ENCODE measurements around the gene TRIM66.
"Not testable (repeated sequence)": the region's sequence is repeated elsewhere in the genome, so short reads cannot be mapped to it uniquely, and the experiment has no call there.

The TRIM66 gene

GRCh38 chr11:8689726-8690255, 7.3 kb upstream of the TRIM66 start:
- DNase-seq: peak; percentile 58

- DNase-seq: peak; percentile 95
Observed at GRCh38 chr11:8688414-8689362, 6.2 kb upstream of the TRIM66 start.

- no peak for DNase-seq
Observed at GRCh38 chr11:8686325-8686724, 3.9 kb upstream of the TRIM66 start.

- DNase-seq: no peak
Observed at GRCh38 chr11:8685820-8686219, 3.4 kb upstream of the TRIM66 start.

- DNase-seq: no peak
Observed at GRCh38 chr11:8685306-8685705, 2.8 kb upstream of the TRIM66 start.

- no peak for DNase-seq
Observed at GRCh38 chr11:8684600-8685290, 2.3 kb upstream of the TRIM66 start.

- DNase-seq: no peak
Observed at GRCh38 chr11:8683115-8683807, 796 bp upstream of the TRIM66 start.

GRCh38 chr11:8681837-8682302, 595 bp downstream of the TRIM66 start:
- DNase-seq: no peak

GRCh38 chr11:8679006-8679405, 3.5 kb downstream of the TRIM66 start:
- DNase-seq: no peak

GRCh38 chr11:8676458-8676857, 6.0 kb downstream of the TRIM66 start:
- DNase-seq: no peak

GRCh38 chr11:8674859-8675258, 7.6 kb downstream of the TRIM66 start:
- no peak for DNase-seq

- no peak for DNase-seq
Observed at GRCh38 chr11:8672346-8672745, 10.1 kb downstream of the TRIM66 start.

GRCh38 chr11:8671651-8672062, 10.8 kb downstream of the TRIM66 start:
- DNase-seq: no peak

GRCh38 chr11:8671193-8671612, 11.3 kb downstream of the TRIM66 start:
- peak; percentile 98 for DNase-seq

- DNase-seq: not testable (repeated sequence)
Observed at GRCh38 chr11:8670081-8670480, 12.4 kb downstream of the TRIM66 start.

- no peak for DNase-seq
Observed at GRCh38 chr11:8665222-8665621, 17.2 kb downstream of the TRIM66 start.

GRCh38 chr11:8661001-8661795, 21.3 kb downstream of the TRIM66 start:
- no peak for DNase-seq

GRCh38 chr11:8658321-8659057, 24.0 kb downstream of the TRIM66 start:
- DNase-seq: peak; percentile 50

- DNase-seq: no peak
Observed at GRCh38 chr11:8656291-8656690, 26.2 kb downstream of the TRIM66 start.

- DNase-seq: no peak
Observed at GRCh38 chr11:8654503-8654902, 28.0 kb downstream of the TRIM66 start.

- DNase-seq: peak; percentile 99
Observed at GRCh38 chr11:8652140-8652539, 30.3 kb downstream of the TRIM66 start.
